ENCODE data around the gene PLA2G6. TPM values are rescaled to one million over a fixed set of nuclear protein-coding genes. Genes with fewer than 3 reads are reported as not detected.

The PLA2G6 gene
- total RNA-seq, 1 experiment from 2014 or later = 24.1 TPM

- H3K23ac ChIP-seq (ENCODE audit: insufficient read length, low read depth, low read length) = no peak overlapping the region
- no peak overlapping the region for H2AFZ ChIP-seq (ENCODE audit: low read length)
- H3K4me1 ChIP-seq (ENCODE audit: insufficient read depth, low read length) = no peaks in the 10 kb centered on the region
- no peaks in the 10 kb centered on the region for H3K23me2 ChIP-seq (ENCODE audit: insufficient read length, low read depth, low read length, poor library complexity, severe bottlenecking)
- no peaks in the 10 kb centered on the region for H3K9me3 Mint-ChIP-seq
- no peak overlapping the region for H4K91ac ChIP-seq (ENCODE audit: insufficient read length, low read depth, low read length)
- TF ChIP-seq, protein P1, sequence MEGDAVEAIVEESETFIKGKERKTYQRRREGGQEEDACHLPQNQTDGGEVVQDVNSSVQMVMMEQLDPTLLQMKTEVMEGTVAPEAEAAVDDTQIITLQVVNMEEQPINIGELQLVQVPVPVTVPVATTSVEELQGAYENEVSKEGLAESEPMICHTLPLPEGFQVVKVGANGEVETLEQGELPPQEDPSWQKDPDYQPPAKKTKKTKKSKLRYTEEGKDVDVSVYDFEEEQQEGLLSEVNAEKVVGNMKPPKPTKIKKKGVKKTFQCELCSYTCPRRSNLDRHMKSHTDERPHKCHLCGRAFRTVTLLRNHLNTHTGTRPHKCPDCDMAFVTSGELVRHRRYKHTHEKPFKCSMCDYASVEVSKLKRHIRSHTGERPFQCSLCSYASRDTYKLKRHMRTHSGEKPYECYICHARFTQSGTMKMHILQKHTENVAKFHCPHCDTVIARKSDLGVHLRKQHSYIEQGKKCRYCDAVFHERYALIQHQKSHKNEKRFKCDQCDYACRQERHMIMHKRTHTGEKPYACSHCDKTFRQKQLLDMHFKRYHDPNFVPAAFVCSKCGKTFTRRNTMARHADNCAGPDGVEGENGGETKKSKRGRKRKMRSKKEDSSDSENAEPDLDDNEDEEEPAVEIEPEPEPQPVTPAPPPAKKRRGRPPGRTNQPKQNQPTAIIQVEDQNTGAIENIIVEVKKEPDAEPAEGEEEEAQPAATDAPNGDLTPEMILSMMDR (conservative IDR thresholded peaks at IDR 0.05) = no peak
- no peaks in the 10 kb centered on the region for H3K9me3 ChIP-seq (ENCODE audit: control insufficient read depth, low read depth, low read length)
- H3K4me1 Mint-ChIP-seq = peaks cover 0 to 9% of the 10 kb centered on the region in 2 experiments; a peak in 2 of 4 replicates
- H2BK5ac ChIP-seq (ENCODE audit: insufficient read length, low read length) = no peak overlapping the region
- peaks cover 5% of the 10 kb centered on the region; the same call in 1 of the 2 replicates for H3K27me3 ChIP-seq (ENCODE audit: insufficient read depth, low read length)
- no peak overlapping the region for H2BK20ac ChIP-seq (ENCODE audit: low read depth, low read length, poor library complexity, severe bottlenecking)
- peaks cover 21% of the 10 kb centered on the region for H3K27me3 Mint-ChIP-seq (ENCODE audit: low read depth)
- H3K79me2 ChIP-seq (ENCODE audit: insufficient read depth, low read length) = no peaks in the 10 kb centered on the region
- H3K36me3 Mint-ChIP-seq (ENCODE audit: insufficient read depth in 1 of 3, low read depth in 3 of 3) = peaks cover 4 to 33% (median 21%) of the 10 kb centered on the region in 3 experiments; a peak in 6 of 7 replicates
- no peak overlapping the region for H2BK120ac ChIP-seq (ENCODE audit: low read depth, low read length, poor library complexity, severe bottlenecking)
- no peak overlapping the region for H3K14ac ChIP-seq (ENCODE audit: insufficient read depth, low read length)
- H3K9ac ChIP-seq (ENCODE audit: extremely low read depth, insufficient read length, low read length) = no peak overlapping the region
- H4K20me1 ChIP-seq (ENCODE audit: control insufficient read depth, insufficient read depth, insufficient read length) = no peaks in the 10 kb centered on the region
- H3K56ac ChIP-seq (ENCODE audit: insufficient read length, low read depth, low read length) = no peak overlapping the region
- H3K27ac Mint-ChIP-seq = no peak overlapping the region
- no peak for DNase-seq
- no peak overlapping the region for H3K27ac ChIP-seq (ENCODE audit: insufficient read length, low read depth, low read length)
- WGBS (ENCODE audit: extremely low coverage, insufficient read length, low lambda C conversion rate) = no CpG with 5 or more reads among the region's 12 CpGs
- H3K18ac ChIP-seq (ENCODE audit: insufficient read length, low read depth, low read length) = no peak overlapping the region
- H2BK15ac ChIP-seq (ENCODE audit: low read depth, low read length) = no peak overlapping the region
- no peak overlapping the region for H4K5ac ChIP-seq (ENCODE audit: insufficient read length, low read depth, low read length)
- H3K4me3 Mint-ChIP-seq = no peak overlapping the region
- H3K79me1 ChIP-seq (ENCODE audit: insufficient read depth, low read depth, low read length, poor library complexity, severe bottlenecking) = no peaks in the 10 kb centered on the region
- no peak overlapping the region for H3T11ph ChIP-seq (ENCODE audit: low read length)
- H2AK5ac ChIP-seq (ENCODE audit: insufficient read length, low read length) = no peak overlapping the region
- H3K4ac ChIP-seq (ENCODE audit: low read depth, low read length) = no peak overlapping the region
- no peak overlapping the region for H4K8ac ChIP-seq (replicated peaks; ENCODE audit: insufficient read length, low read depth, low read length)
- H3K4me2 ChIP-seq (ENCODE audit: insufficient read depth, insufficient read length, low read length) = no peak overlapping the region
- no peak overlapping the region for H2BK12ac ChIP-seq (ENCODE audit: insufficient read length, low read depth, low read length)
Observed at GRCh38 chr22:38077096-38077495, 104.5 kb downstream of the PLA2G6 start.

All from H9 (cell line).